ENCODE data around the gene SERPINH1. TPM values are rescaled to one million over a fixed set of nuclear protein-coding genes. Genes with fewer than 3 reads are reported as not detected.

Gene SERPINH1
- total and polyA plus RNA-seq, 3 donors from 2014 or later, result 92.2 to 178 (median 122) TPM

GRCh38 chr11:75603791-75604736 lies 42.0 kb downstream of the SERPINH1 start:
- Histone ChIP-seq H3K27ac (no peak overlapping the region), H3K27me3 (no peaks in the 10 kb centered on the region), H3K36me3 (ENCODE audit: low read depth, missing control alignments) (no peaks in the 10 kb centered on the region), H3K9me3 (no peaks in the 10 kb centered on the region), H3K4me3 (no peak overlapping the region), H3K4me1 (no peaks in the 10 kb centered on the region)
- TF ChIP-seq CTCF (IDR thresholded peaks at IDR 0.05) (no peak), POLR2A (IDR thresholded peaks at IDR 0.05) (no peak)
- intact Hi-C loops (cut with DNase I; ENCODE audit: low total_unique reads), result no loop called here
- no peak for DNase-seq
- WGBS, 2 donors, result 90 to 92% methylated on average over 16 of the region's 16 CpGs

GRCh38 chr11:75606099-75606498 lies 44.0 kb downstream of the SERPINH1 start:
- Histone ChIP-seq H3K27me3 (no peaks in the 10 kb centered on the region), H3K4me1 (no peaks in the 10 kb centered on the region), H3K9me3 (no peaks in the 10 kb centered on the region), H3K4me3 (no peak overlapping the region), H3K36me3 (ENCODE audit: low read depth, missing control alignments) (no peaks in the 10 kb centered on the region), H3K27ac (no peak overlapping the region)
- no peak for DNase-seq
- WGBS, 2 donors, result 88 to 91% methylated on average over 8 of the region's 8 CpGs
- intact Hi-C loops (cut with DNase I; ENCODE audit: low total_unique reads), result no loop called here
- TF ChIP-seq POLR2A (IDR thresholded peaks at IDR 0.05) (no peak), CTCF (IDR thresholded peaks at IDR 0.05) (no peak)

GRCh38 chr11:75611823-75612222 lies 49.8 kb downstream of the SERPINH1 start:
- Histone ChIP-seq H3K4me1 (no peaks in the 10 kb centered on the region), H3K27ac (no peak overlapping the region), H3K27me3 (no peaks in the 10 kb centered on the region), H3K9me3 (no peaks in the 10 kb centered on the region), H3K4me3 (no peak overlapping the region), H3K36me3 (ENCODE audit: low read depth, missing control alignments) (no peaks in the 10 kb centered on the region)
- WGBS, 2 donors, result 83 to 96% methylated on average over 1 to 3 of the region's 3 CpGs
- TF ChIP-seq CTCF (IDR thresholded peaks at IDR 0.05) (no peak), POLR2A (IDR thresholded peaks at IDR 0.05) (no peak)
- no peak for DNase-seq
- intact Hi-C loops (cut with DNase I; ENCODE audit: low total_unique reads), result no loop called here

- DNase-seq, result no peak
- intact Hi-C loops (cut with DNase I; ENCODE audit: low total_unique reads), result no loop called here
- Histone ChIP-seq H3K36me3 (ENCODE audit: low read depth, missing control alignments) (no peaks in the 10 kb centered on the region), H3K27ac (no peak overlapping the region), H3K4me3 (no peak overlapping the region), H3K9me3 (no peaks in the 10 kb centered on the region), H3K27me3 (no peaks in the 10 kb centered on the region), H3K4me1 (no peaks in the 10 kb centered on the region)
- WGBS, 2 donors, result 53 to 57% methylated on average over 7 of the region's 7 CpGs
- no peak for TF ChIP-seq POLR2A (IDR thresholded peaks at IDR 0.05)
- TF ChIP-seq CTCF (IDR thresholded peaks at IDR 0.05), result no peak
Observed at GRCh38 chr11:75615751-75616150, 53.7 kb downstream of the SERPINH1 start.

Data from testis (tissue), 3 donors.